ENCODE results near the gene TBC1D22B.

DNA sequence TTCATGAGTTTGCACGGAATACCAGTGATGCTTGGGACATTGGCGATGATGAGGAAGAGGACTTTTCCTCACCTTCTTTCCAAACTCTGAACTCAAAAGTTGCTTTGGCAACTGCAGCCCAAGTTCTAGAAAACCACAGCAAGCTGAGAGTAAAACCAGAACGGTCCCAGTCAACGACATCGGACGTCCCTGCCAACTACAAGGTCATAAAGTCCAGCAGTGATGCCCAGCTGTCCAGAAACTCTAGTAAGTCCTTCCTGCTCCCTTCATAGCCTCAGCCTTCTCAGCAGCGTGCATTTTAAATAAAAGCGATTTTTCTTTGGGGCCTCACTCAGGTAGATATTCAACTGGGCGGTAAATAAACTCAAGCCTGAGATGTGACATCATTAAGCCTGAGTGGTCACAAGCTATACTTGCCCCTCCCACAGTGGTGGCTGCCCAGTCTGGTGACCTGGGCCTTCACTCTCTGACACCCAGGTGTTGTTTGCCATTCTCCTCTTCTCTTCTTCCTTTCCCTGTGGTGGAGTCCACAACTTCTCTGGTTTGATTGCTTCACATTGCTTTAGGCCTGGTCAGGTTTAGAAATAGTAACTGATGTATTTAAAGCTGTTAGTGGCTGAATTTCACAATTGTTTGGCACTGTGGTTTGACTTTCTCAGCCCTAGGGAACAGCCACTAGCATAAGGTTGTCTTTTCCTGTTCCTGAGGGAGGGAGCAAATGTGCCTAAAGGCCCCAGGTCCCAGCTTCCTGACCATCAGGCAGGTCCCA is 22.0 kb downstream of the TBC1D22B start:
- TF ChIP-seq, protein P1, sequence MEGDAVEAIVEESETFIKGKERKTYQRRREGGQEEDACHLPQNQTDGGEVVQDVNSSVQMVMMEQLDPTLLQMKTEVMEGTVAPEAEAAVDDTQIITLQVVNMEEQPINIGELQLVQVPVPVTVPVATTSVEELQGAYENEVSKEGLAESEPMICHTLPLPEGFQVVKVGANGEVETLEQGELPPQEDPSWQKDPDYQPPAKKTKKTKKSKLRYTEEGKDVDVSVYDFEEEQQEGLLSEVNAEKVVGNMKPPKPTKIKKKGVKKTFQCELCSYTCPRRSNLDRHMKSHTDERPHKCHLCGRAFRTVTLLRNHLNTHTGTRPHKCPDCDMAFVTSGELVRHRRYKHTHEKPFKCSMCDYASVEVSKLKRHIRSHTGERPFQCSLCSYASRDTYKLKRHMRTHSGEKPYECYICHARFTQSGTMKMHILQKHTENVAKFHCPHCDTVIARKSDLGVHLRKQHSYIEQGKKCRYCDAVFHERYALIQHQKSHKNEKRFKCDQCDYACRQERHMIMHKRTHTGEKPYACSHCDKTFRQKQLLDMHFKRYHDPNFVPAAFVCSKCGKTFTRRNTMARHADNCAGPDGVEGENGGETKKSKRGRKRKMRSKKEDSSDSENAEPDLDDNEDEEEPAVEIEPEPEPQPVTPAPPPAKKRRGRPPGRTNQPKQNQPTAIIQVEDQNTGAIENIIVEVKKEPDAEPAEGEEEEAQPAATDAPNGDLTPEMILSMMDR (IDR thresholded peaks at IDR 0.05; ENCODE audit: low read depth, low read length, poor library complexity, severe bottlenecking), result no peak
- no peak for TF ChIP-seq EZH2phosphoT487 (IDR thresholded peaks at IDR 0.05; ENCODE audit: borderline replicate concordance, low read length)

All from DOHH2 (cell line).